ENCODE measurements around the gene GPR180.

DNA sequence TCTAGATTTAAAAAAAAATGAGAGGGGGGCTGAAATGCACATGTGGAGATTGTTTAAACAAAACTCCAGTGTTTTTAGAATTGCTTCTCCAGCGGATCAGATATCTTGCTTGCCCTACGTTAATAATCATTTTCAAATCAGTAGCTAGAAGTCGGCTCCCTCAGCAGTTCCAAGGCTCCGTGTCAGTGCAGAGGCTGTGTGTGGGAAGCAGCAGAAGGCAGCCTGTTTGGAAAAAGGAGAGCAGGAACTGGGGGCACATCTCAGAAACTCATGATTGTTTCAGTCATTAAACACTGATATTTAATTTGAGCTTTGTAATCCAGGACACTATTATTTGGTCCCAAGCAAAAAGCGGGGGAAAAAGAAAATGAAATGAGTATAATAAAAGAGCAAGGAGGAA is 59.7 kb downstream of the GPR180 start:
- TF ChIP-seq, protein P1, sequence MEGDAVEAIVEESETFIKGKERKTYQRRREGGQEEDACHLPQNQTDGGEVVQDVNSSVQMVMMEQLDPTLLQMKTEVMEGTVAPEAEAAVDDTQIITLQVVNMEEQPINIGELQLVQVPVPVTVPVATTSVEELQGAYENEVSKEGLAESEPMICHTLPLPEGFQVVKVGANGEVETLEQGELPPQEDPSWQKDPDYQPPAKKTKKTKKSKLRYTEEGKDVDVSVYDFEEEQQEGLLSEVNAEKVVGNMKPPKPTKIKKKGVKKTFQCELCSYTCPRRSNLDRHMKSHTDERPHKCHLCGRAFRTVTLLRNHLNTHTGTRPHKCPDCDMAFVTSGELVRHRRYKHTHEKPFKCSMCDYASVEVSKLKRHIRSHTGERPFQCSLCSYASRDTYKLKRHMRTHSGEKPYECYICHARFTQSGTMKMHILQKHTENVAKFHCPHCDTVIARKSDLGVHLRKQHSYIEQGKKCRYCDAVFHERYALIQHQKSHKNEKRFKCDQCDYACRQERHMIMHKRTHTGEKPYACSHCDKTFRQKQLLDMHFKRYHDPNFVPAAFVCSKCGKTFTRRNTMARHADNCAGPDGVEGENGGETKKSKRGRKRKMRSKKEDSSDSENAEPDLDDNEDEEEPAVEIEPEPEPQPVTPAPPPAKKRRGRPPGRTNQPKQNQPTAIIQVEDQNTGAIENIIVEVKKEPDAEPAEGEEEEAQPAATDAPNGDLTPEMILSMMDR (IDR thresholded peaks at IDR 0.05): no peak
- TF ChIP-seq POLR2A (IDR thresholded peaks at IDR 0.05) (no peak), POLR2AphosphoS5 (IDR thresholded peaks at IDR 0.05; ENCODE audit: insufficient read depth in 1 of 2, low read depth in 1 of 2) (no peak)
